Pancreas (tissue), 10 donors: ENCODE data around the gene TEN1. TPM values are rescaled to one million over a fixed set of nuclear protein-coding genes. Genes with fewer than 3 reads are reported as not detected.

ENCODE experiments used
- ATAC-seq, 4 donors: fragments of 200-7000 bp; cut with Tn5 transposase; one replicate each; pipeline versions ENCODE4 v1.8.0 to v1.9.1; 2020; ENCODE audit warnings: mild to moderate bottlenecking in 4 of 4, moderate library complexity in 4 of 4
- DNase-seq, 6 donors: peaks; one replicate each; pipeline ENCODE4 v3.0.0-alpha.2; 2020
- FAIRE-seq: peaks from 2 replicates; lab custom pipeline; 2012; peaks lifted over from hg19 to GRCh38; lab: Jason Lieb, UNC
- H3K27ac ChIP-seq, 4 donors: fragments of 200-600 bp; sonication (generic); 1 replicate in 3 of 4; 2 replicates in 1 of 4; pipeline versions ENCODE4 v1.5.0 to v1.8.0; 2020
- H3K27me3 ChIP-seq, 4 donors: fragments of 200-600 bp; one replicate each; pipeline ENCODE4 v1.8.0; 2021
- H3K36me3 ChIP-seq, 3 donors: fragments of 200-600 bp; sonication (generic) in 1 of 3; one replicate each; pipeline versions ENCODE4 v1.5.0 to v1.8.0; 2020 to 2021
- H3K4me1 ChIP-seq, 3 donors: fragments of 200-600 bp; one replicate each; pipeline ENCODE4 v1.8.0; 2021
- H3K4me3 ChIP-seq, 4 donors: fragments of 200-600 bp; sonication (generic) in 2 of 4; one replicate each; pipeline versions ENCODE4 v1.5.0 to v1.8.0; 2020 to 2021
- H3K9me3 ChIP-seq, 4 donors: fragments of 200-600 bp; one replicate each; pipeline ENCODE4 v1.8.0; 2021
- whole genome bisulfite sequencing, 2 donors: extraction: QIAGEN DNeasy Blood & Tissue Kit; methylation state at CpG; one replicate each; pipeline ENCODE4 v1.1.7; 2013; 5-methylcytosine and 5-hydroxymethylcytosine counted together
- intact Hi-C, 3 donors: fragments of 100-400 bp; cut with DNase I; formaldehyde crosslinking; loops; one replicate each; pipeline versions ENCODE4 v1.11.1 to v1.14.2; 2022
- polyA plus RNA-seq, 2 donors: library from polyadenylated mRNA; stranded (reverse); fragments of 200-250 nt; gene quantifications; one replicate each; pipeline ENCODE4 v1.2.3, GENCODE V29; 2013
- total RNA-seq, 6 donors: library from RNA; stranded (reverse); fragmentation: NEBNext Ultra II Directional in 4 of 6; extraction: Animal tissue kit (Norgen Biotek cat#: 25700) in 4 of 6; gene quantifications; one replicate each; pipeline versions ENCODE4 v1.2.1 to v1.2.4, GENCODE V29; 2021 to 2023
- TF ChIP-seq, protein P1 (sequence below), 4 donors: fragments of 200-600 bp; sonication (generic) in 3 of 4; IDR thresholded peaks; one replicate each; pipeline versions ENCODE4 v1.5.0 to v1.8.0; 2021; ENCODE audit warnings: antibody characterized with exemption in 4 of 4
- donor health status: healthy with polysubstance abuse.
- donor health status: DM: no; HTN: no; CAD: no; lungs with moderate emphysema.
- donor health status: DM: no; HTN: no; CAD: no.
- donor health status: control.
- donor health status: control.
- donor health status: Bipolar disorder and iron deficiency.
- donor health status: DM: yes; HTN: yes; CAD: no.
- donor health status: DM: no; HTN: no; CAD: no.
- donor health status: DM: no; HTN: no; CAD: no.
- donor health status: DM: yes; HTN: yes; CAD: no.

TEN1 gene
- total and polyA plus RNA-seq, 8 donors: 6.9 to 35.0 (median 12.7) TPM

DNA sequence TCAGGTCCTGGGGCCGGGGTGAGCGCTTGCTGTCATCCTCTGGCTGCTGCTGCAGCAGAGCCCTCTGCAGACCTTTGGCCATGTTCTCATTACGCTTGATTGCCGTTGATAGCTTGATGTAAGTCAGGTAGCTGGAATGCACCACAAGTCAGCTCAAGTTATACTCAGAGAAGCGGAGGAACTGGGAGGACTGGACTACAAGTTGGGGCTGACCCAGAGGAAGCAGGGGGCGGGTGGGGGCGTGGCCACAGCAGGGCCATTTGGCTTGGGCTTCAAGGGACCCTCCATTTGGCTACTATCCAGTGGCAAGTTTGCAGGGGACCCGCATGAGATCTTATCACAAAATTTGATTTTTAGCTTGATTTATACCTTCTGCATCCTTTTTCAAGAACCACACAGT lies 67.0 kb downstream of the TEN1 start:
- Histone ChIP-seq H3K27me3 (no peaks in the 10 kb centered on the region), H3K9me3 (no peaks in the 10 kb centered on the region), H3K27ac (no peak overlapping the region), H3K36me3 (peaks cover 4 to 95% (median 56%) of the 10 kb centered on the region in 3 donors), H3K4me3 (no peak overlapping the region), H3K4me1 (no peaks in the 10 kb centered on the region)
- no peak for FAIRE-seq
- no peak for DNase-seq
- no peak for ATAC-seq
- intact Hi-C loops: no loop called here
- 86 to 91% methylated on average over 8 of the region's 8 CpGs for WGBS, 2 donors
- TF ChIP-seq, protein P1, sequence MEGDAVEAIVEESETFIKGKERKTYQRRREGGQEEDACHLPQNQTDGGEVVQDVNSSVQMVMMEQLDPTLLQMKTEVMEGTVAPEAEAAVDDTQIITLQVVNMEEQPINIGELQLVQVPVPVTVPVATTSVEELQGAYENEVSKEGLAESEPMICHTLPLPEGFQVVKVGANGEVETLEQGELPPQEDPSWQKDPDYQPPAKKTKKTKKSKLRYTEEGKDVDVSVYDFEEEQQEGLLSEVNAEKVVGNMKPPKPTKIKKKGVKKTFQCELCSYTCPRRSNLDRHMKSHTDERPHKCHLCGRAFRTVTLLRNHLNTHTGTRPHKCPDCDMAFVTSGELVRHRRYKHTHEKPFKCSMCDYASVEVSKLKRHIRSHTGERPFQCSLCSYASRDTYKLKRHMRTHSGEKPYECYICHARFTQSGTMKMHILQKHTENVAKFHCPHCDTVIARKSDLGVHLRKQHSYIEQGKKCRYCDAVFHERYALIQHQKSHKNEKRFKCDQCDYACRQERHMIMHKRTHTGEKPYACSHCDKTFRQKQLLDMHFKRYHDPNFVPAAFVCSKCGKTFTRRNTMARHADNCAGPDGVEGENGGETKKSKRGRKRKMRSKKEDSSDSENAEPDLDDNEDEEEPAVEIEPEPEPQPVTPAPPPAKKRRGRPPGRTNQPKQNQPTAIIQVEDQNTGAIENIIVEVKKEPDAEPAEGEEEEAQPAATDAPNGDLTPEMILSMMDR (IDR thresholded peaks at IDR 0.05): no peak

DNA sequence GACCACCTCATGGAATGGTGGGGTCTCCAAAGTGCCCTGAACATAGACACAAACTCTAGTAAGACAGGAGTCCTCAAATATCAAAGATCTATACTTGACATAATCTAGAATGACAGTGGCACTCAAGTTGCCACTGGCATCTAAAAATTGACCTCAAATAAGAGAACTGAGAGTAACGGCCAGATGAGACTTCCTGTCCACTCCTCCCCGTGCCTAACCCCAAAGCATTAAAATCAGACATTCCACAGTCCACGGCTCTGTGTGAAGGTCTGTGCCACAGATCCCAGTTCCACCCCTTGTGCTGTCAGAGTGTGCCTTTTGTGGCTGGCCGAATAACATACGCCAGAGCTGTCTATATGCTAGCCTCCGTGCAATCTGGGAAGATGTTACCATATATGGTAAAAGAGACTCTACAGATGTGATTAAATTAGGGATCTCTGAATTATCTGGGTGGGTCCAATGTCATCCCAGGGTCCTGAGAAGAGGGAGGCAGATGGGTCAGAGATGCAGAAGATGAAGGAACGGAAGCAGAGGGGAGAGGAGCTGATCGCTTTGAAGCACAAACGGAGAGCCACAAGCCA lies 69.1 kb downstream of the TEN1 start:
- H3K4me1 ChIP-seq: peaks cover 0 to 7% (median 0%) of the 10 kb centered on the region in 3 donors
- intact Hi-C loops: no loop called here
- DNase-seq (no peak), ATAC-seq (no peak), FAIRE-seq (no peak)
- H3K27ac ChIP-seq: no peak overlapping the region
- H3K27me3 ChIP-seq: no peaks in the 10 kb centered on the region
- H3K9me3 ChIP-seq: no peaks in the 10 kb centered on the region
- peaks cover 4 to 74% (median 50%) of the 10 kb centered on the region in 3 donors for H3K36me3 ChIP-seq
- 82 to 88% methylated on average over 9 of the region's 9 CpGs for WGBS, 2 donors
- TF ChIP-seq, protein P1 (IDR thresholded peaks at IDR 0.05): no peak
- no peak overlapping the region for H3K4me3 ChIP-seq

DNA sequence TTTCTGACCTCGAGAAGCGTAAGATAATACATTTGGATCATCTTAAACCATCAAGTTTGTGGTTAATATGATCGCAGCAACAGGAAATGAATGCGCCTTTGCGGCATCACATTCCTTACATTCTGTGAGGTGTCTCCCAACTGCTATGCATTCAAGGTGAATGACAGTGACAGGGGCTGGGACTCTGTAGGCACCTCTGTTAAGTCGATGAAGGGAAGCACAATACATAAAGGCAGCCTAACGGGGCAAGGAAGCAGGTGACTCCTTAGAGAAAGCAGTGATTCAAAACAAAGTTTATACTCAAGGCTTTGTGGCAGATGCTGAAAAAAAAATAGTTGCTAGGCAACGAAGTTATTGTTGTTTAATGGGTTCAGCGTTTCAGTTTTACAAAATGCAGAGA lies 69.7 kb downstream of the TEN1 start:
- Histone ChIP-seq H3K36me3 (peaks cover 4 to 70% (median 44%) of the 10 kb centered on the region in 3 donors), H3K27ac (no peak overlapping the region), H3K9me3 (no peaks in the 10 kb centered on the region), H3K27me3 (no peaks in the 10 kb centered on the region), H3K4me1 (peaks cover 0 to 7% (median 0%) of the 10 kb centered on the region in 3 donors), H3K4me3 (no peak overlapping the region)
- DNase-seq (no peak), ATAC-seq (no peak), FAIRE-seq (no peak)
- WGBS, 2 donors: 82 to 85% methylated on average over 9 of the region's 9 CpGs
- TF ChIP-seq, protein P1 (IDR thresholded peaks at IDR 0.05): no peak
- intact Hi-C loops: no loop called here

DNA sequence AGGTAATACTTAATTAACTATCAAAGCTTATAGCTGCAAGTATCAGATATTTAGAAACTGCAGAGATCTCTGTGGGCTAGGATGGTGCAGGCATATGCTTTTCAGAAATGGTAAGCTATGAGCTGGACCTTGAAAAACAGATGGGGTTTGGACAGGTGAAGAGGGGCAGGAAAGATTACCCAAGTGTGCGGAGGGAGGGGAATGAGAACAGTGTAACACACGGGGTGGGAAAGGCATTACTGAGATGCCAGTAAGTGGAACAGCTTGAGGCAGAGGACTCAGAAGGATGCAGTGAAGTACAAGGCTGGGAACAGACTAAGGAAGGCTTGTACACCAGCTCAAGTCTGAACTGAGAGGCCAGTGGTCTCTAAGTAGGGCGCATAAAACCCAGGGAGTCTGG lies 70.2 kb downstream of the TEN1 start:
- Histone ChIP-seq H3K4me1 (peaks cover 0 to 7% (median 0%) of the 10 kb centered on the region in 3 donors), H3K27me3 (no peaks in the 10 kb centered on the region), H3K4me3 (no peak overlapping the region), H3K36me3 (peaks cover 4 to 70% (median 38%) of the 10 kb centered on the region in 3 donors), H3K27ac (no peak overlapping the region), H3K9me3 (no peaks in the 10 kb centered on the region)
- FAIRE-seq: no peak
- TF ChIP-seq, protein P1 (IDR thresholded peaks at IDR 0.05): no peak
- DNase-seq: no peak
- ATAC-seq: no peak
- WGBS, 2 donors: 92% methylated on average over 3 of the region's 3 CpGs
- intact Hi-C loops: no loop called here

DNA sequence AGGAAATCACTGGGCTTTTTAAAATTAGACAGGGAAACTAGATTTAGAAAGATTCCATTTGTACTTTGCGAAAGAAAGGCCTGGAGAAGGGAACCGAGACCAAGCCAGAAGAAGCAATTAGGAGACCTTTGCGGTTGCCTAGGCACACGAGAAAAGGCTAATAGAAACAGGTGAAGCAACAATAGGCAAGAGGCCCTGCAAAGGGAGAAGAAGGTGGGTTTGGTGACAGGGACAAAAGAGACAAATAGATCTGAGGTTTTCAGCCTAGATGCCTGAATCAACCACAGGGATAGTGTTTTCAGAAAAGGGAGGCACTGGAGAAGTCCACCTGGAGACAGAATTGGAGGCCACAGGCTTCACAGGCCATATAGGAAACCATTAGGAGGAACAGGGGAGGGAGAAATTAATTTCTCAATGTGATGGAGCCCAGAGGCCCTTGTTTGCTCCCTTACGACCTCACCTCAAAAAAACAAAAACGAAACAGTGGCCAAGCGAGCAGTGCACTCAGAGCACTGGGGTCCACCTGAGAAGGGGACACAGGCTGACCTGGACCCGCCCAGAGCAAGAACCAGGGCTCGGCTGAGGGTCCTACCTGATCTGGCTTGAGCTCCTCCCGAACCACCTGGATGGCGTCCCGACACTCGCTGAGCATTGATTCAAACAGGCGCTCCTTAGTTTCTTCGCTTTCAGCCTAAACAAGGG lies 70.9 kb downstream of the TEN1 start:
- FAIRE-seq (no peak), DNase-seq (no peak), ATAC-seq (no peak)
- H3K9me3 ChIP-seq: no peaks in the 10 kb centered on the region
- no peaks in the 10 kb centered on the region for H3K27me3 ChIP-seq
- H3K36me3 ChIP-seq: peaks cover 4 to 68% (median 31%) of the 10 kb centered on the region in 3 donors
- no peak overlapping the region for H3K4me3 ChIP-seq
- peak overlapping the region in 1 of 4 donors; percentile 18 for H3K27ac ChIP-seq
- intact Hi-C loops: no loop called here
- TF ChIP-seq, protein P1 (IDR thresholded peaks at IDR 0.05): no peak
- 90 to 95% methylated on average over 15 of the region's 15 CpGs for WGBS, 2 donors
- H3K4me1 ChIP-seq: peaks cover 0 to 7% (median 0%) of the 10 kb centered on the region in 3 donors
